HL-60 (cell line): Measurements from ENCODE around the gene COL2A1.

Source experiments
- REST ChIP-seq: IDR thresholded peaks from 2 replicates; pipeline ENCODE4 v1.6.1; 2012; ENCODE audit warnings: low read depth; ENCODE audit not compliant: insufficient replicate concordance
- TF ChIP-seq, protein P1 (sequence below): IDR thresholded peaks from one replicate; pipeline ENCODE4 v1.5.1; 2011; ENCODE audit warnings: low read length, control low read depth, inconsistent platforms; ENCODE audit not compliant: insufficient read depth

DNA sequence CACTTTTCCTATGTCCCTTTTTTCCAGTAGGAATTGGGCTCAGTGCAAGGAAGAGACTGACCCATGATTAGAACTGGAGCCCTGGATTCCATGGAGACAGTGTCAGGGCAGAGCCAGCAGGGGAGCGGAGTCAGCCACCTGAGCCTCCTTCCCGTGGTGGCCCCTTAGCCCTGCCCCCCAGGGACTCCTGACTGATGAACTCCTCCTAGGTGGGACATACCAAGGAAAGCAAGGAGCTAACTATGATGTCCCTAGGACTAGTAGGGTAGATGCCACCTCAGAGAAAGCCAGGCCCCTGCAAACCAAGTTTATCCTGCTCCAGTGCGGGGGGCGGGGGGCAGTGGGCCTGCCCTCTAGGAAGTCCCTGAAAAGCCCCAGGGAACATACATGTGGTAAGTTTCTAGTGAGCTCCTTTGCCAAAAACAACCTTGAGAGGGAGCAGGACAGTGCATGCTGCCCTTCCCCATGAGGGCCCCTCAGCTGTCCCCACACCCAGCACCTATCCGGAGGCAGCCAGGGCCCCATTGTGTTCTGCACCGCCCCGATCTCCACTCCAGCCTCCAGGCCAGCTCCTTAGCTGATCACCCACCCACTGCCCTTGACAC, 6.2 kb upstream of the COL2A1 start:
- TF ChIP-seq, protein P1, sequence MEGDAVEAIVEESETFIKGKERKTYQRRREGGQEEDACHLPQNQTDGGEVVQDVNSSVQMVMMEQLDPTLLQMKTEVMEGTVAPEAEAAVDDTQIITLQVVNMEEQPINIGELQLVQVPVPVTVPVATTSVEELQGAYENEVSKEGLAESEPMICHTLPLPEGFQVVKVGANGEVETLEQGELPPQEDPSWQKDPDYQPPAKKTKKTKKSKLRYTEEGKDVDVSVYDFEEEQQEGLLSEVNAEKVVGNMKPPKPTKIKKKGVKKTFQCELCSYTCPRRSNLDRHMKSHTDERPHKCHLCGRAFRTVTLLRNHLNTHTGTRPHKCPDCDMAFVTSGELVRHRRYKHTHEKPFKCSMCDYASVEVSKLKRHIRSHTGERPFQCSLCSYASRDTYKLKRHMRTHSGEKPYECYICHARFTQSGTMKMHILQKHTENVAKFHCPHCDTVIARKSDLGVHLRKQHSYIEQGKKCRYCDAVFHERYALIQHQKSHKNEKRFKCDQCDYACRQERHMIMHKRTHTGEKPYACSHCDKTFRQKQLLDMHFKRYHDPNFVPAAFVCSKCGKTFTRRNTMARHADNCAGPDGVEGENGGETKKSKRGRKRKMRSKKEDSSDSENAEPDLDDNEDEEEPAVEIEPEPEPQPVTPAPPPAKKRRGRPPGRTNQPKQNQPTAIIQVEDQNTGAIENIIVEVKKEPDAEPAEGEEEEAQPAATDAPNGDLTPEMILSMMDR: no peak
- TF ChIP-seq REST: no peak
